ENCODE results near the gene NRIP3.

GRCh38 chr11:9008011-9008550, 4.3 kb upstream of the NRIP3 start:
- TF ChIP-seq POLR2A (IDR thresholded peaks at IDR 0.05; ENCODE audit: low read depth, low read length) = no peak
- no peak for TF ChIP-seq POLR2AphosphoS5 (IDR thresholded peaks at IDR 0.05; ENCODE audit: low read depth, low read length)
- no peak for TF ChIP-seq TAF1 (IDR thresholded peaks at IDR 0.05; ENCODE audit: borderline replicate concordance, low read depth, low read length)
